HuH-7.5 (cell line): Measurements from ENCODE around the gene PPM1G.
"Not testable (repeated sequence)": the region's sequence is repeated elsewhere in the genome, so short reads cannot be mapped to it uniquely, and the experiment has no call there.

Experiments used
- DNase-seq: peaks from one replicate; pipeline ENCODE4 v3.0.0; 2011; ENCODE audit warnings: low spot score

The PPM1G gene

DNA sequence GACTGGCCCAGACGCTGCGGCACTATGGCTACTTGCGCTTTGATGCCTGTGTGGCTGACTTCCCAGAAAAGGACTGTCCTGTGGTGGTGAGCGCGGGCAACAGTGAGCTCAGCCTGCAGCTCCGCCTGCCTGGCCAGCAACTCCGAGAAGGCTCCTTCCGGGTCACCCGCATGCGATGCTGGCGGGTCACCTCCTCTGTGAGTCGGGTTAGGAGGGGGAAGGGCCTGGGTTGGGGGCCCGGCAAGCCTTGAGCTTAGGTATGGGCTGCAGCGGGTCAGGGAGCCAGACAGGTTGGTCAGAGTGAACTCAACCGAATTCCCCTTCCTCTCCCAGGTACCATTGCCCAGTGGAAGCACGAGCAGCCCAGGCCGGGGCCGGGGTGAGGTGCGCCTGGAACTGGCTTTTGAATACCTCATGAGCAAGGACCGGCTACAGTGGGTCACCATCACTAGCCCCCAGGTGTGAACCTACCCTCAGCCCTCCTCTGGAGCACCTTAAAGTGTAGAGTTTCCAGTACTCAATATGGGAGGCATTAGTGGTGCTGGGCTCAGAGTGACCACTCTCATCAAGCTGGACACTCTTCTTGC is 33.8 kb downstream of the PPM1G start:
- DNase-seq = no peak

DNA sequence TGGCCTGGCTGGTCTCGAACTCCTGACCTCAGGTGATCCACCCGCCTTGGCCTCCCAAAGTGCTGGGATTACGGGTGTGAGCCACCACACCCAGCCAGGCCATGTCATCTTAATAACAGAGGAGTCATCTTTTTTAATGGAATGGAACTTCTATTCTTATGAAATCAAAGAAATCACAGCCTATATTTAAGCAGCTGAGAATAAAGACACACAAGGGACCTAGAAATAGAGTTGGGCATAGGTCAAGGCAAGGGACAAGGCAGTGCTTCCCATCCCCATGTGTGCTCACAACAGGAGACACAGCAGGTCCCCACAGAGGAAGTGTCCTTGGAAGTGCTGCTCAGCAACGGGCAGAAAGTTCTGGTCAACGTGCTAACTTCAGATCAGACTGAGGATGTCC is 35.8 kb downstream of the PPM1G start:
- no peak for DNase-seq

DNA sequence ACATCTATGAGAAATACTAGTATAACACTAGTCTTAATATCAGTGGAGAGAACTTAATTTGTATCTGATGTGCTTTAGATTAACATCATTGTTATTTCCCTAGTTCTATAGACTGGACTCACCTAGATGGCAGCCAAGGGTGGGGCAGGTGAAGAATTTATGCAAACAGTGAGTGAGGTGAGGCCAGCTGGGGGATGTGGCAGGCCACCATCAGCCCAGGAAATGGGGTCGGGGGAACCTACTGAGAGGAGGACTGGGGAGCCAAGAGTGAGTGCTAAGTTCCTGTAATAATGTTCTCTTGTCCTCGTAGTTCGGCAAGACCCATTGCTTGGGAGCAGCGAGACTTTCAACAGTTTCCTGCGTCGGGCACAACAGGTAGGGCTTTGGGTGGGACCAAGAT is 36.5 kb downstream of the PPM1G start:
- no peak for DNase-seq

DNA sequence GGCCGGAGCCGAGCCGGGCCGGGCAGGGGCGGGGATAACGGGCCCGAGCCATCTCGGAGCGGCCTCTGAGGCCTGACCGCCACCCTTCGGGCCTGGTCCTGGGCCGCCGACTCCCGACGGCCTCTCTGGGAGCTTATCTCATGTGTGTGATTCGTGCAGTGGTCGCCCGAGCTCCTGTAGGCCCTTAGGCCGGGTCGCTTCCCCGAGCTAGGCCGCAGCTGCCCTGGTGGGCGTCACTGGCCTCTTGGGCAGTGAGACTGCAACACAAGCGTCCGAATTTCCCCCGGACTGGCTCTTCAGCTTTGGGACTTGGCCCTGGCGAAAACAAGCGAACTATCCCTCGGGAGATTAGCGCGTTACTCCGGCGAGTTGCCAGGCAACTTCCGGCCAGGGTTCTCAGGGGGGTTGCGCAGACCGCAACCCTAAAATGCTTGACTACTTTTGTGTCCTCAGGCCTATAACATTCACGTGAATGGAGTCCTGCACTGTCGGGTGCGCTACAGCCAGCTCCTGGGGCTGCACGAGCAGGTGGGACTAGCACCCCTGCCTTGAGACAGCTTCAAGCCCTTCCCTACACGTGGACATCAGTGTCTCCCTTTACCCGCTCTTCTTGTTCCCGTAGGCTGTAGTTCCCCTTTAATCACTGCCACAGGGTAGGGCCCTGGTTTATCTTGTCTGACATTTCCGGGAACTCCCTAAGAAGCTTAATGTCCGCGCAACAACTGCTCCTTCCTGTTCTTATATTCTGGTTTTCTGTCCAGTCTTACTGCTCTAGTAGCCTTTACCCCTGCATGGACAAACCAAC is 38.4 kb downstream of the PPM1G start:
- no peak for DNase-seq

DNA sequence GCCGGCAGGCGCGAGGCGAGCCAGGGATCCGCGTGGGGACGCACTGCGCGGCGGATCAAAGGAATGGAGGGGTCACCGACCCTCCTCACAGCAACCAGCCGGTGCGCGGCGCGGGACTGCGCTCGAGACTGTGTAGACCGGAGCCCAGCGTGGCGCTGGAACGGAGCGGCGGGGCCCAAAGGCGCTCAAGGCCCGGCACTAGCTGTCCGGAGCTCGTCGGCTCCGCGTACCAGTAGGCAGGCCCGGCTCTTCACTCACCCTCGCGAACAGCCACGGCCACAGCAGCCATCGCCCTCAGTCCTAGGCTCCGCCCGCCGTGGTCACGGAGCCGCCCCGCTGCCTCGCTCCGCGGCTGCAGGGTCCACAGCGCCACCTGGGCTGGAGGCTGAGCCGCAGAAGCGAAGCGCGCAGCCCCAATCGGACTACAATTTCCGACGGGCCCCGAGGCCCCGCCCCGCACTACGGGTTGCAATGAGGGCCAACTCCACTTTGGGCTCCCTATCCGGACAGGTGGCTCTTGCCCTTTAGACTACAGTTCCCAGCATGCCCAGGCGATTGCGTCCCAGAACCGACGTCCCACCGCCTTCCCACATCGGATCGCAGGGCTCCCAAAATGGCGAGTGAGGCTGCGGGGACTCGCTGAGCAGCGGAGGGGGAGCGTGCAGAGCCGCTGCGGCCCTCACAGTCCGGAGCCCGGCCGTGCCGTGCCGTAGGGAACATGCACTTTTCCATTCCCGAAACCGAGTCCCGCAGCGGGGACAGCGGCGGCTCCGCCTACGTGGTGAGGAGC is 39.2 kb downstream of the PPM1G start, which contains the start of the genes EIF2B4 and SNX17:
EIF2B4 (minus strand) TSS at position 313 of the 790 bp plus-strand sequence; CDS start at position 289, 24 bp downstream.
SNX17 (plus strand) TSS at position 591 of the 790 bp plus-strand sequence; CDS start at position 719, 128 bp downstream.
- DNase-seq = peak; percentile 86

DNA sequence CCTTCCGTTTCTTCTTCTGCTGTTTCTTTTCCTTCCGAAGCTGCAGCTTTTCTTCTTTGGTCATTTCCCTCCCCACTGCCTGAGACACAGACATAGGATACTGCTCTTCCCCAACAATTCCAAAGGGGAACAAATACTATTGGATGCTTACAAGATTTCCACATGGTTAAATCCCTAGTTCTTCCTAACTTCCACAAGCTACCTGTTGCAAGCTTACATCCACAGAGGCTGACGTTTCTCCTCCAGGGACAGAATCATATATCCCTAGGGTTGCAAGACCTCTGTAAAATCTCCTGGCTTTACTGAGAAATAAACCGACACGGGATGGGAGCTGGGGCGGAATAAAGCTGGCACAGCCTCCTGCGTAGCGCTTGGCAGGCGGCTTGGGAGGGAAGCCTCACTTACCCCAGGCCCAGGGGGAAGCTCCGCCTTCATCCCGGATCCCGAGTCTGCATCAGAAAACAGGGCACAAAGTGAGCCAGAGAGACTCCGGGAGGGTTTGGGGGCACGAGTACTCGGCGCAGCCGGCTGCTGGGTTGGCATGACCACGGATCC is 39.8 kb downstream of the PPM1G start:
- peak; percentile 84 for DNase-seq

DNA sequence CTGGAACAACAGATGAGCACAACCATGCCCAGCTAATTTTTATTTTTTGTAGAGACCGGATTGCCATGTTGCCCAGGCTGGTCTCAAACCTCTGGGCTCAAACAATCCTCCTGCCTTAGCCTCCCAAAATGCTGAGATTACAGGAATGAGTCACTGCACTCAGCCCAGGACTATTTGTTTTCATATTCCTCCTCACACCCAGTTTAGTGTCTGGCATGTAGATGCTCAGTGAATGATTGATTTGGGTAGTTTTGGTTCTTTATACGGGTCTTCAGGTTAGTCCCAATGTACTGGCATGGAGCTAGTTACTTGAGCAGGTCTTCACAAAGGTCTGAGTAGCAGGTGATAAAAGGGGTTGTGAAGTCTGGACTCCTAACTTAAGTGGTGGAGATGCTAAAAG is 45.5 kb downstream of the PPM1G start:
- no peak for DNase-seq

DNA sequence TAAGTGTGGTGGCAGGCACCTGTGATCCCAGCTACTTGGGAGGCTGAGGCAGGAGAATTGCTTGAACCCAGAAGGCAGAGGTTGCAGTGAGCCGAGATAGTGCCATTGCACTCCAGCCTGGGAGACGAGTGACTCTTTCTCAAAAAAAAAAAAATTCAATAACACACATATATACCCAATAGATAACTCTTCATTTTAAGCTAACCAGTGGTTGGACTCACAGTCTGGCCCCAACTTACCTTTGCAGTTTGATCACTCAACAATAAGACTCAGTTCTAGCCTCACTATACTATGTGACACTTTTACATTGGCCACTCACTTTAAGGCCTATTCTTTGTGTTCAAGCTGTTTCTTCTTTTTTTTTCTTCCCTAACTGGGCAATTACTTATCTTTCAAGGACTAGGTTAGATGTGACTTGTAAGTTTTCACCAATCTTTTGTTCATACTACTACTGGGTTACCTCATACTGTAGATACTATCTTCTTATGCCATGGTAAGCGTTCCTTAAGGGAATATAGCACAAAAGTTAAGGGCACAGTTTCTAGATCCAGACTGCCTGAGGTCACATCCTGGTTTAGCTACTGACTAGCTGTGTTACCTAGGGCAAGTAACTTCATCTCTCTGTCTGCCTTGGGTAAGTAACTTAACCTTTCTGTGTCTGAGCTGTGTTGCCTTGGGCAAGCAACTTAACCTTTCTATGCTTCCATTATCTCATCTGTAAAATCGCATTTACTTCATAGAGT is 46.5 kb downstream of the PPM1G start:
- no peak for DNase-seq

DNA sequence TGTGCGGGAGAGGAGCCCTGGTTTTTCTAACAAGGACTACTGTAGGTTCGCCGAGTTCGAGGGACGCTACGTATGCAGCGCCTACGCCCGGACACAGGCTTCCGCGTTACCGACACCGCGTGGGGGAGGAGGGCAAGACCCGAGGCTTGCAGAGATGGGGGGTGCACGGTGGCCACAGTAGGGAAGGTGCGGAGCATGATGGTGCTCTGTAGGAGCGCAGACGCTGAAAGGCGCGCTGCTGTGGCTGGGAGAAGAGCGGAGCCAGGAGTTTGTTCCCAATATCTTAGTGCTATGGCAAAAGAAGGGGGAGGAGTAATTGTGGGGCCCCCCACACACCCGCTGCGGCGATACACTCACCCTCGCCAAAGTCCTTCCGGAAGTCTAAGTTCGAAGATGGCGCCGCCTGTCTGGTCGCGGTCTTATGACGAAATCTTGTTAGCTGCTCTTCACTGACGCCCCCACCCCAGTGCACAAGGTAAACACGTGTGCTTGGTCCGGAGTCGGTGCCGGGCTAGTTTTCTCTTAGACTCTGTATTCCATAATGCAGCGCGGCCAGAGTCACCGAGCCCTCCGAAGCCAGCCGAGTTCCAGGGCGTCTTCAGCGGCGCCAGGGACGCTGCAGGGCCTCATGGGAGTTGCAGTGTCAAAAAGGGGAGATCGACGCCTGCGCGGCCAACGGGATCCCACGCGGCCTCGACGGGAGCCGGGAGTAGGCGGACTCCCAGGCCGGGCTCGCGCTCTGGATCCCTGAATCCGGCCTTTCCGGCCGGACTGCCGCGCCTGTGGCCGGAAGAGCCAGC is 52.8 kb downstream of the PPM1G start, which contains the start of gene GTF3C2:
GTF3C2 (minus strand) TSS at position 383 of the 800 bp plus-strand sequence. CDS start 13,210 bp downstream, outside the sequence.
- peak; percentile 75 for DNase-seq

DNA sequence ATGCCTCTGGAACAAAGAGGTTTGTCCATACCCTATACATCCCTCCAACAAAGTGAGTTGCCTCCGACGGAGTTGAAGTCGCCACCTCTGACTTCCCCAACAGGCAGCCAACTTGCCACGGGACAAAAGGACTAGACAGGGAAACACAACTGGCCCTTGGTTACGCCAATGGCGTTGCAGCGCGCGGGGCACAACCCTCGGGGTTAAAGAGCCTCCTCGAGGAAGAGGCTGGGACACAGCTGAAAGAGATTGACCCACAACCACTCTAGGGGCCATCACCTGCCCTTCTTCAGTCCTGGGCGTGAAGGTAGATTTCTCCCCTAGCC is 53.4 kb downstream of the PPM1G start:
- no peak for DNase-seq

DNA sequence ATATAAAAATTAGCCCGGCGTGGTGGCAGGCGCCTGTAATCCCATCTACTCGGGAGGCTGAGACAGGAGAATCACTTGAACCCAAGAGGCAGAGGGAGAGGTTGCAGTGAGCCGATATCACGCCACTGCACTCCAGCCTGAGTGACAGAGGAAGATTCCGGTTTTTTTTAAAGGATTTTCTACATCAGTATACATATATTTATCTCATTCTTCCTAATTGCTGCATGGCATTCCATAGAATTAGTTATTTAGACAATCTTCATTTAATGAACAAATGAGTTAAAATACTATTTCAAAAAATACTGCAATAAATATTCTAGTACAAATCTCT is 54.8 kb downstream of the PPM1G start:
- DNase-seq = no peak

DNA sequence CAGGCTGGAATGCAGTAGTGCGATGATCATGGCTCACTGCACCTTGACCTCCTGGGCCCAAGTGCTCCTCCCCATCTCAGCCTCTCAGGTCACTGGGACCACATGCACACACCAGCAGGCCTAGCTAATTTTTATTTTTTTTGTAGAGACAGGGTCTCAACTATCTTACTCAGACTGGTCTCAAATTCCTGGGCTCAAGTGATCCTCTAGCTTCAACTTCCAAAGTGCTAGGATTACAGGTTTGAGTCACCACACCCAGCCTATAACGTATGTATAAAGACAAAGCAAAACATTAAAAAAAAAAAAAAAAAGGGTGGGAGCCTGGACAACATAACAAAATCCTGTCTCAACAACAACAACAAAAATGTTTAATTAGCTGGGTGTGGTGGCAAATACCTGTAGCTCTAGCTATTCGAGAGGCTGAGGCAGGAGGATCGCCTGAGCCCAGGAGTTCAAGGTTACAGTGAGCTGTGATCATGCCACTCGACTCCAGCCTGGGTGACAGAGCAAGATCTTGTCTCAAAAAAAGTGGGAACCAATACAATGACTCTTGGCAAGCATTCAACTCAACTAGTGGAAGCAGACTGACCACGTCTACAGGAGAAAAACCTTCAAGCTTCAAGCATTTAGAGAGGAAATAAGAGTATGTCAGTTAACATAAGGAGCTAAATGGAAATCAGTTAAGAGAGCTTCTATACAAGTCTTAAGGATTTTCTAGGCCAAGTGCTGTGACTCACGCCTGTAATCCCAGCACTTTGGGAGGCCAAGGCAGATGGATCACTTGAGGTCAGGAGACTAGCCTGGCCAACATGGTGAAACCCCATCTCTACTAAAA is 55.4 kb downstream of the PPM1G start:
- DNase-seq = no peak

DNA sequence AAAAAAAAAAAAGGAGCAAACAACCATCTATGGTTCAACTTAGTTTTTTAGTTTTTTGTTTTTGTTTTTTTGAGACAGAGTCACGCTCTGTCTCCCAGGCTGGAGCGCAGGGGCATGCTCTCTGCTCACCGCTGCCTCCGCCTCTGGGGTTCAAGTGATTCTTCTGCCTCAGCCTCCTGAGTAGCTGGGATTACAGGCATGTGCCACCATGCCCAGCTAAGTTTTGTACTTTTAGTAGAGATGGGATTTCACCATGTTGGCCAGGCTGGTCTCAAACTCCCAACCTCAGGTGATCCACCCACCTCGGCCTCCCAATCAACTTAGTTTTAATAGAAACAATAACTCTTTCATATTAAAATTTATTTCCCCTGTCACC is 56.0 kb downstream of the PPM1G start:
- not testable (repeated sequence) for DNase-seq

DNA sequence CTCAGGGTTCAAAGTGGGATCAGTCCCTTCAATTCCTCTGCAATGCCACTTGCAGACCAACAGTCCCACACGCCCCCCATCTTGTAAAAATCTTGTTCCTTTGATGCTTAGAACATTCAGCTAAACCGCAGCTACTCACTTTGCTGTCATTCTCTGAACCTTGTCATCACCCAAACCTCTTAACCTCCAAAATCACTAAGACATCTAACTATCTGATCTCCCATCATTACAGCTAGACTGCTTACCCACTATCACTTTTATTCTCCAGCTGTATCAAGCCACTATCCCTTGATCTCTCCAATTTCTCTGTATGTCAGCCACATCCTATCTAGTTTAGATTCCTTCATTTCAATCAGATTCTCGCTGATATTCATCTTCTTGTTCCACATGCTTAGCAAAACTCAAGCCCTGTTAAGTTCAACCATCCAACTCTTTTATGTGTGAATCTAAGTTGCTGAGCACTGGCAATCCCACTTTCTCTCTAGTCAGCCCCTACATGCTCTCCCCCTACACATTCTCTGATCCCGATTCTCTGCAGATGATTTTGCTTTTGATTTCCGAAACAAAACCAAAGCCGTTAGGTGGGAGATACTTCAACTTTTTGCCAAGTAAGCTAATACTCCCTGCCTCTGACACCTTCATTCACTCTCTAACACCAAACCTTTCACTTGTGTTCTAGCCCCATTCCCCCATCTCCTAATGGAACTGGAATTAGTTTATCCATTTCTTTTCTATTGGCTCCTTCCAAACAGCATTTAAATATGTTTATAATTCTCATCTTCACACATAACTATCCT is 57.4 kb downstream of the PPM1G start:
- DNase-seq = no peak

DNA sequence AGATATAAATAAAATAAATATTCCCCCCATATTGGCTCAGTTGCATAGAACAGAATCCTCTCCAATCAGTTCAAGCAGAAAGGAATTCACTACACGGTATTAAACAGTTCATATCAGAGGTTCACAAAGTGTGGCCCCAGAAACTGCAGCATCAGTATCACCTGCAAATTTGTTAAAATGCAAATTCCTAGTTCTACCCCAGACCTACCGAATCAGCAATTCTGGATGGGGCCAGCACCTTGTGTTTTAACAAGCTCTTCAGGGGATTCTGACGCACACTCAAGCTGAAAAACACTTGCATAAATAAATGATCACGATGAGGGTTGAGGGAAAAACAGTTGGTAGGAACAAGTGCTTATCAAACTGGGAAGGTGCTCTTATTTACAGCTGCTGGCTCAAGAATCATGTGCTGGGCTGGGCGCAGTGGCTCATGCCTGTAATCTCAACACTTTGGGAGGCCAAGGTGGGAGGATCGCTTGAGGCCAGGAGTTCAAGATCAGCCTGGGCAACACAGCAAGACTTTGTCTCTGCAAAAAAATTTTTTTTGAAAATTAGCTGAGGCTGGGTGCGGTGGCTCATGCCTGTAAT is 59.2 kb downstream of the PPM1G start:
- no peak for DNase-seq

DNA sequence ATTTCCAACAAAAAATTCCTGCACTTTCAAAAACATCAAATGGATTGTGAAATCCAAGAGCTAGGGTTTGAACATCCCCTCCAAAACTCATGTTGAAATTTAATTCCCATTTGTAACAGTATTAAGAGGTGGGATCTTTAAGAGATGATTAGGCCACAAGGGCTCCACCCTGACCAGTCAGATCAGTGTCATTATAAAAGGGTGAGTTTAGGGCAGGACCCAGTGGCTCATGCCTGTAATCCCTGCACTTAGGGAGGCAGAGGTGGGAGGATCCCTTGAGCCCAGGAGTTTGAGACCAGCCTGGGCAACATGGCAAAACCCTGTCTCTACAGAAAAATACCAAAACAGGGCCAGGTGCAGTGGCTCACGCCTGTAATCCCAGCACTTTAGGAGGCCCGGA is 61.8 kb downstream of the PPM1G start:
- DNase-seq = no peak

DNA sequence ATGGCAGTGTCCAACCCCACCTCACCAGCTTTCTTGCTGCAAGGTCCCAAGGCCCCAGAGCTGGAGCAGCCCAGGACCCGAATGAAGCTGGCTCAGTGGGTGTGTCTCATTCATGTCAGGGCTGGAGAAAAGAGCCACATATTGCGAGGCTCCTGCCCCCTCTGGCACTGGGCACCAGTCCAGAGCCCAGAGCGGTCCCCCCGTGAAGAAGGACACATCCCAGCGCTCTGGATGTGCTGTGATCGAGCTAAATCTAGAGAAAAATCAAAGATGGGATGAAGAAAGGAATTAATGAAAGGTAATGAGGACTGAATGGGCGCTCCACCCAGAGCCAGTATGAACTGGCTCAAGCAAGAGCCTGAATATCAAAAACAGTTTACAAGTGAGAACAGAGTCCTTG is 73.2 kb downstream of the PPM1G start:
- no peak for DNase-seq

DNA sequence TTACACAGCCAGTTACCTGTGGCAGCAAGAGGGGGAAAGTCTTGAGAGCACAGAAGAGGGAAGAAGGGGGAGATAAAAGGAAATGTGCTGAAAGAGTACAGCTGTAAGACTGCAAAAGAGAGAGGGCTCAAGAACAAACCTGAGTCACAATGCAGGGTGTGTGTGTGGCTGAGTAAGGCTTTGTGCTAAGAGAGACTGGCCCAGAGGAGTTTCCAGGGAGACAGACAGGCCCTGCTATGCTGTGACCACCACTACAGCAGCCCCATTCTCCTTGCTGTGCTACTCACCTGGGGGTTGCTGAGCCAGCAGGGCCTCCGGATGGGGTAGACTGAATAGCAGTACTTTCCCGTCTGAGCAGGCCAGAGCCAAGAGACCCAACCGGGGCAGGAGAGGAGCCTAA is 74.1 kb downstream of the PPM1G start:
- no peak for DNase-seq
